HCT116 (cell line): Measurements from ENCODE around the gene TNIP1. TPM values are rescaled to one million over a fixed set of nuclear protein-coding genes. Genes with fewer than 3 reads are reported as not detected.

Experiments used
- ATAC-seq: fragments of 200-7000 bp; cut with Tn5 transposase; 2 replicates; pipeline ENCODE4 v1.9.1; 2020; ENCODE audit warnings: mild to moderate bottlenecking, moderate library complexity
- BruUV-seq: library from RNA; stranded (reverse); fragments of 400-500 nt; replicated peaks from 2 replicates; lab custom pipeline; 2021; lab: Mats Ljungman, UMichigan
- CTCF ChIA-PET: fragments of 300-600 bp; sonication (Branson Sonifier 250); formaldehyde crosslinking; loops from one replicate; lab custom pipeline; 2021; ENCODE audit warnings: antibody characterized with exemption; lab: Charles Lee
- POLR2A ChIA-PET: fragments of 300-600, 350-600 bp; sonication (Branson Sonifier 250); formaldehyde crosslinking; loops from one replicate; lab custom pipeline; 2021; ENCODE audit warnings: antibody characterized with exemption; lab: Charles Lee
- RAD21 ChIA-PET, 2 experiments: fragments of 300-600 bp; sonication (Branson Sonifier 250); formaldehyde crosslinking; loops; one replicate each; lab custom pipeline; 2023; ENCODE audit warnings: low total read pairs in 2 of 2; ENCODE audit not compliant: uncharacterized antibody in 2 of 2, unreplicated experiment in 2 of 2, low non-redundant PET in 1 of 2; lab: Charles Lee
- DNase-seq: peaks from one replicate; pipeline ENCODE4 v3.0.0-alpha.2; 2010; ENCODE audit warnings: low read depth, low spot score
- H2AFZ ChIP-seq: fragments of 200-600 bp; shearing (Covaris generic), sonication (generic); 2 replicates; pipeline ENCODE4 v1.6.1; 2017; ENCODE audit warnings: low read depth, mixed run types, mixed read lengths, antibody characterized with exemption, low read length; ENCODE audit not compliant: poor library complexity, severe bottlenecking
- H3K27ac ChIP-seq: 2 replicates; pipeline ENCODE4 v1.5.1; 2012; ENCODE audit warnings: low read depth, low read length
- H3K27me3 ChIP-seq: fragments of 200-600 bp; sonication (generic); 2 replicates; pipeline ENCODE4 v1.6.1; 2016; ENCODE audit warnings: mixed run types, low read length, mixed read lengths; ENCODE audit not compliant: insufficient read depth
- H3K36me3 ChIP-seq, 2 experiments: fragments of 200-500 bp in 1 of 2; fragments of 200-600 bp in 1 of 2; sonication (Bioruptor generic) in 1 of 2; sonication (generic) in 1 of 2; 2 replicates each; pipeline versions ENCODE4 v1.5.1 to v1.6.1; 2014 to 2016; ENCODE audit warnings: low read length in 2 of 2, inconsistent platforms in 1 of 2, mixed read lengths in 1 of 2, mixed run types in 1 of 2; ENCODE audit not compliant: insufficient read depth in 2 of 2, control insufficient read depth in 1 of 2
- H3K4me1 ChIP-seq, 2 experiments: fragments of 200-600 bp in 1 of 2; sonication (generic) in 1 of 2; 2 replicates each; pipeline versions ENCODE4 v1.5.1 to v1.6.1; 2012 to 2017; ENCODE audit warnings: low read length in 2 of 2, inconsistent platforms in 1 of 2, mild to moderate bottlenecking in 1 of 2, mixed read lengths in 1 of 2, mixed run types in 1 of 2, moderate library complexity in 1 of 2; ENCODE audit not compliant: insufficient read depth in 2 of 2, control insufficient read depth in 1 of 2
- H3K4me2 ChIP-seq: fragments of 200-600 bp; sonication (generic); 2 replicates; pipeline ENCODE4 v1.6.1; 2017; ENCODE audit warnings: mixed run types, low read length, mixed read lengths
- H3K4me3 ChIP-seq, 2 experiments: fragments of 200-600 bp in 1 of 2; sonication (generic) in 1 of 2; replicated peaks in 1 of 2; 2 replicates each; pipeline ENCODE4 v1.5.1; 2011 to 2016; ENCODE audit warnings: low read length in 2 of 2, control low read depth in 1 of 2, low read depth in 1 of 2, mild to moderate bottlenecking in 1 of 2, mixed read lengths in 1 of 2, mixed run types in 1 of 2
- H3K79me2 ChIP-seq: fragments of 200-600 bp; sonication (generic); 2 replicates; pipeline ENCODE4 v1.6.1; 2017; ENCODE audit warnings: mild to moderate bottlenecking, mixed run types, low read length, moderate library complexity, mixed read lengths; ENCODE audit not compliant: insufficient read depth
- H3K9ac ChIP-seq: fragments of 200-600 bp; sonication (generic); 2 replicates; pipeline ENCODE4 v1.6.1; 2016; ENCODE audit warnings: low read length, mixed read lengths
- H3K9me2 ChIP-seq: fragments of 200-600 bp; sonication (generic), shearing (Covaris generic); 2 replicates; pipeline ENCODE4 v1.6.1; 2017; ENCODE audit warnings: mixed run types, mild to moderate bottlenecking, moderate library complexity; ENCODE audit not compliant: insufficient read depth
- H3K9me3 ChIP-seq, 2 experiments: fragments of 200-500 bp in 1 of 2; fragments of 200-600 bp in 1 of 2; sonication (Bioruptor generic) in 1 of 2; sonication (generic) in 1 of 2; 2 replicates each; pipeline ENCODE4 v1.6.1; 2014 to 2017; ENCODE audit warnings: low read length in 2 of 2, mixed read lengths in 2 of 2, inconsistent platforms in 1 of 2, low read depth in 1 of 2, mild to moderate bottlenecking in 1 of 2, mixed run types in 1 of 2, moderate library complexity in 1 of 2; ENCODE audit not compliant: control insufficient read depth in 1 of 2, insufficient read depth in 1 of 2
- H4K20me1 ChIP-seq: fragments of 200-600 bp; sonication (generic), shearing (Covaris generic); 2 replicates; pipeline ENCODE4 v1.6.1; 2017; ENCODE audit warnings: mixed run types, mild to moderate bottlenecking, moderate library complexity; ENCODE audit not compliant: insufficient read depth
- ATF3 ChIP-seq: IDR thresholded peaks from 2 replicates; pipeline ENCODE4 v1.6.1; 2012
- CBX3 ChIP-seq: IDR thresholded peaks from 2 replicates; pipeline ENCODE4 v1.6.1; 2012; ENCODE audit warnings: low read depth
- CEBPB ChIP-seq: IDR thresholded peaks from 2 replicates; pipeline ENCODE4 v1.6.1; 2012; ENCODE audit warnings: low read depth
- EZH2 ChIP-seq: fragments of 200-600 bp; sonication (generic); IDR thresholded peaks from 2 replicates; pipeline ENCODE4 v1.6.1; 2017; ENCODE audit warnings: antibody characterized with exemption, mixed run types
- EZH2phosphoT487 ChIP-seq: fragments of 200-600 bp; IDR thresholded peaks from 2 replicates; pipeline ENCODE4 v1.6.1; 2018; ENCODE audit warnings: antibody characterized with exemption, borderline replicate concordance
- FOSL1 ChIP-seq: IDR thresholded peaks from 2 replicates; pipeline ENCODE4 v1.6.1; 2012; ENCODE audit warnings: low read depth
- JUND ChIP-seq: IDR thresholded peaks from 2 replicates; pipeline ENCODE4 v1.6.1; 2012
- MAX ChIP-seq: IDR thresholded peaks from 2 replicates; pipeline ENCODE4 v1.6.1; 2012
- POLR2A ChIP-seq: IDR thresholded peaks from 2 replicates; pipeline ENCODE4 v1.7.0; 2011; ENCODE audit warnings: borderline replicate concordance; ENCODE audit not compliant: insufficient read depth, insufficient read length; ENCODE audit errors: extremely low read depth
- POLR2AphosphoS5 ChIP-seq: IDR thresholded peaks from 2 replicates; pipeline ENCODE4 v1.6.1; 2011; ENCODE audit warnings: mild to moderate bottlenecking, low read depth, low read length, moderate library complexity
- SRF ChIP-seq: IDR thresholded peaks from 2 replicates; pipeline ENCODE4 v1.6.1; 2012; ENCODE audit warnings: low read depth
- YY1 ChIP-seq: IDR thresholded peaks from 2 replicates; pipeline ENCODE4 v1.6.1; 2011; ENCODE audit warnings: low read length, low read depth, moderate library complexity, mild to moderate bottlenecking; ENCODE audit not compliant: insufficient replicate concordance; ENCODE audit errors: extremely low read depth
- ZBTB33 ChIP-seq: IDR thresholded peaks from 2 replicates; pipeline ENCODE4 v1.6.1; 2011; ENCODE audit warnings: mild to moderate bottlenecking, low read length, moderate library complexity; ENCODE audit not compliant: insufficient replicate concordance; ENCODE audit errors: extremely low read depth
- ZFX ChIP-seq: fragments of 450-650 bp; IDR thresholded peaks from 2 replicates; pipeline ENCODE4 v1.6.1; 2017
- intact Hi-C: fragments of 100-400 bp; cut with micrococcal nuclease; formaldehyde crosslinking; loops from 2 replicates; pipeline ENCODE4 v1.10.0; 2022
- total RNA-seq: library from RNA; stranded (reverse); gene quantifications from one replicate; pipeline ENCODE4 v1.2.1, GENCODE V29; 2021; ENCODE audit not compliant: unreplicated experiment

TNIP1 gene
- total RNA-seq, 1 experiment from 2014 or later, result 46.0 TPM

GRCh38 chr5:151018846-151019245, 62.0 kb downstream of the TNIP1 start:
- no peaks in the 10 kb centered on the region for H3K79me2 ChIP-seq
- H3K4me1 ChIP-seq, result no peaks in the 10 kb centered on the region
- CTCF ChIA-PET, result no interaction called here
- RAD21 ChIA-PET, result no interaction called here
- ATAC-seq (no peak), DNase-seq (no peak)
- H3K27me3 ChIP-seq, result no peaks in the 10 kb centered on the region
- BruUV-seq, result no TSS peak
- no peak overlapping the region for H3K27ac ChIP-seq
- no peaks in the 10 kb centered on the region for H4K20me1 ChIP-seq
- intact Hi-C loops, result no loop called here
- H3K9me3 ChIP-seq, result no peaks in the 10 kb centered on the region
- POLR2A ChIA-PET, result no interaction called here
- H3K4me2 ChIP-seq, result no peak overlapping the region
- no peaks in the 10 kb centered on the region for H3K9me2 ChIP-seq
- H2AFZ ChIP-seq, result no peak overlapping the region
- no peak overlapping the region for H3K4me3 ChIP-seq
- H3K9ac ChIP-seq, result no peak overlapping the region
- no peak for TF ChIP-seq ZFX
- no peaks in the 10 kb centered on the region for H3K36me3 ChIP-seq

- Histone ChIP-seq H3K9ac (no peak overlapping the region), H3K4me1 (no peaks in the 10 kb centered on the region), H3K4me2 (no peak overlapping the region), H3K9me3 (no peaks in the 10 kb centered on the region), H3K4me3 (no peak overlapping the region), H3K27ac (no peak overlapping the region), H2AFZ (no peak overlapping the region), H3K79me2 (no peaks in the 10 kb centered on the region), H3K9me2 (no peaks in the 10 kb centered on the region), H3K27me3 (no peaks in the 10 kb centered on the region), H4K20me1 (no peaks in the 10 kb centered on the region), H3K36me3 (no peaks in the 10 kb centered on the region)
- DNase-seq, result no peak
- TF ChIP-seq ATF3 (no peak), SRF (no peak), FOSL1 (no peak), ZFX (no peak), ZBTB33 (no peak), JUND (no peak), EZH2phosphoT487 (no peak), CBX3 (no peak), YY1 (no peak), POLR2A (no peak), CEBPB (no peak), POLR2AphosphoS5 (no peak), MAX (no peak), EZH2 (no peak)
- CTCF ChIA-PET, result no interaction called here
- no TSS peak for BruUV-seq
- POLR2A ChIA-PET, result no interaction called here
- ATAC-seq, result no peak
- intact Hi-C loops, result no loop called here
- RAD21 ChIA-PET, result no interaction called here
Observed at GRCh38 chr5:151017897-151018296, 62.9 kb downstream of the TNIP1 start.
